EL (cell line): Measurements from ENCODE around the gene TP73.
"Not testable (repeated sequence)": the region's sequence is repeated elsewhere in the genome, so short reads cannot be mapped to it uniquely, and the experiment has no call there.

Source experiments
- DNase-seq: peaks from one replicate; pipeline ENCODE4 v3.0.0-alpha.2; 2016

TP73 gene

GRCh38 chr1:3746389-3746829, 94.1 kb downstream of the TP73 start:
- DNase-seq = no peak

- peak; percentile 73 for DNase-seq
Measured at GRCh38 chr1:3746830-3747521, 94.7 kb downstream of the TP73 start.

DNA sequence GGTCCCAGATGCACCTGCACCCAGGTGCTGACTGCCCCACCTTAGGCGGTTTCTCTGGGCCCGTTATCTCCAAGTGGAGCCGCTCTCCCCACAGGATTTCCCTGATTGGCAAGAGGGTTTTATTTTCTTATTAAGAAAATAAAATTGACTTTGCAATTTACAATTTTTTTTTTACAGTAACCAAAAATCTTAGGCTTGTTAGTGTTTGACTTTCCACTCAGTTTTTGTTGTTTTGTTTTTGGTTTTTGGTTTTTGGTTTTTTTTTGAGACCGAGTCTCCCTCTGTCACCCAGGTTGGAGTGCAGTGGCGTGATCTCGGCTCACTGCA, 95.2 kb downstream of the TP73 start:
- DNase-seq = no peak

DNA sequence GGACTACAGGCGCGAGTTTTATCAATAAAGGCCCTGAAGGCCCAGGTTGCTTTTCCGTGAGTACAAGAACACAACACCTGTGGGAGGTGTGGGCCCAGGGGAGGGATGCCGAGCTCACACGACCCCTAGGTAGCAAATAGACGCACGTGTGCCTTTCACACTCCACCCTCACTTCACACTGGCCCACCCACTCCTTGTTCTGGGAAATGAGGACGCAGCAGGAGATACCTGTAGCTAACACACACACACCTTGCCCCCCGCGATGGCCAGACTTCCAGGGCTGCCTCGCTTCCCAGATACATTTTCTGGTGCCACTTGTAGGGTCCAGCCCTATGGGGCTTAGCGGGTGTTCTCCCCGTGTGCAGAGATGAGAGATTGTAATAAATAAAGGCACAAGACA, 95.6 kb downstream of the TP73 start:
- DNase-seq = no peak

- not testable (repeated sequence) for DNase-seq
Measured at GRCh38 chr1:3748316-3748900, 96.1 kb downstream of the TP73 start.

DNA sequence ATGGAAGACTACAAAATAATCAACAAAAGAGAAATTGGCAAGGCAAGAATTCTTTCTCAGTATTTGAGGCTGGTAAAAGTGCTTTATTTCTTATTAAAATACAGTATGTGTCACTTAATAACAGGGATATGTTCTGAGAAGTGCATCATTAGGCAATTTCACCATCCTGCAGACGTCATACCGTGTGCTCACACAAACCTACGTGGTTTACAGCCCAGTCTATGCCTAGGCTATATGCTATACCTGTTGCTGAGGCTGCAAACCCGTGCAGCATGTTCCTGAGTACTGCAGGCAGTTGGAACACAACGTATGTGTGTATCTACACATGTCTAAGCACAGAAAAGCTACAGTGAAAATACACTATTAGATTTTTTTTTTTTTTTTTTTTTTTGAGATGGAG, 97.2 kb downstream of the TP73 start:
- no peak for DNase-seq

DNA sequence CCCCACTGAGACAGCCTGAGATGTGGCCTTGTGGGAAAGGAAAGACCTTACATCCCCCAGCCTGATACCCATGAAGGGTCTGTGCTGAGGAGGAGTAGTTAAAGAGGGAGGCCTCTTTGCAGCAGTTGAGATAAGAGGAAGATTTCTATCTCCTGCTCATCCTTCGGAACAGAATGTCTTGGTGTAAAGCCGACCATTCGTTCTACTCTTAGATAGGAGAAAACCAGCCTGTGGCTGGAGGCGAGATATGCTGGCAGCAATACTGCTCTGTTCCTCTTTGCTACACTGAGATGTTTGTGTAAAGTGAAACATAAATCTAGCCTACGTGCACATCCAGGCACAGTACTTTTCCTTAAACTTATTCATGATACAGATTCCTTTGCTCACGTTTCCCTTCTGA, 98.4 kb downstream of the TP73 start:
- no peak for DNase-seq

DNA sequence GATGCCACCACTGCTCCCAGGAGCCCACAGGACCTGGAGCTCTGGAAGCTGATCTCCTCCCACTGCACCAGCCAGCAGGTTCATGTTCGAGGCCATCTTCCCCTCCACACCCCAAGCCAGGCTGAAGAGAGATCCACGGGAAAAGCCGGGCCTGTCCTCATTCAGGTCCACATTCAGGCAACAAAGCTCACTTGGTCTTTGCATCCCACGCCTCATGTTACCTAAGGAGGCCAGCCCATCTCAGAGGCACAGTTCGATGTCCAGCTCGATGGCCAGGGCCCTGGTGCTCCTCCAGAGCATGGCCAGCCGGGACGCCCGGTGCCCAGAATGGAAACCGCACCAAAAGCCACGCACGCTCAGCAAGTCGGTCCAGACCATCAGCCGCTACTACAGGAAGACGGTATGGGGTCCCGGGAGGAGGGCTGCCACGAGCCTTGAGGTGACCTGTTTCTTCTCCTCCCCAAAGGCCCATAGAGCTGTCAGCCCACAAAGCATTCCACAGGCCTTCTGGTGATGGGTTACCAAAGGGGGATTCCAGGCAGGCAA, 100.2 kb downstream of the TP73 start, which contains the start of gene CCDC27:
Gene CCDC27, plus strand, starts transcription at position 51 of the 546 bp plus-strand sequence. Its CDS starts 32 bp downstream, at position 83.
- no peak for DNase-seq

DNA sequence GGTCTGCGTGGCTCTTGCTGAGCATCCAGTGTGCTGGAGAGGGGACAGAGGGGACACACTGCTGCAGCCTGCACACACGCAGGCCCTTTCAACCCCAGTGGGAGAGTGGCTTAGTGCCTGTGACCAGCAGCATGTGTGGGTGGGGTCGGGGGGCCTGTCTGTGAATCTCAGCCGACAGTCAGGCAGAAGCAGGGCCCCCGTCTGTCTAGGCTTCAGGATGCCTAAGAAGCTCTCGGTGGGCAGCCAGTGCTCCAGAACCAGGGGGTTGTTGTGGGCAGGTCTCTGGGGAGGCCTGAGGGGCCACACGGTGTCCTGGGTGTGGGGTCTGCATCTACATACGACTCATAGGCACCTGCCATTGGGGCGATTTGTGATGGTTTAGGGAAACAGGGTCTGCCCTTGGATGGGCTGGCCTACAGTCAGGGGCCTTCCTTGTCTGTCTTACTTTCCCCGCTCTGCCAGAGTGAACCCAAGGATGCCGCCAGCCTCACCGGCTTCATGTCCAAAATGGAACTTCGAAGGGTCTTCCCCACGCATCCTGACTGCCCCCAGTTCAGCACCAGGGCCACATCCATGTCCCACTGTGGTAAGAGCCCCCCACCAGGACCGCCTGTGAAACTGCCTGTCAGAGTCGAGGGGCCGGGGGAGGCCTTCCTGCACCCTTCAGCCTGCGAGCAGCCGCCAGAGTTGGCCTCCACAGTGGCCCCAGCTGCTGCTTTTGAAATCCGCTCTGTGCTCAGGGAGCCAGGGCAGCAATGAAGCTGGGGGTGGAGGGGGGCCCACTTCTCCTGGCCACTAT, 101.5 kb downstream of the TP73 start:
- no peak for DNase-seq

- DNase-seq = no peak
Measured at GRCh38 chr1:3756394-3756793, 104.1 kb downstream of the TP73 start.

- no peak for DNase-seq
Measured at GRCh38 chr1:3759164-3759563, 106.8 kb downstream of the TP73 start.

- no peak for DNase-seq
Measured at GRCh38 chr1:3759796-3760195, 107.5 kb downstream of the TP73 start.

DNA sequence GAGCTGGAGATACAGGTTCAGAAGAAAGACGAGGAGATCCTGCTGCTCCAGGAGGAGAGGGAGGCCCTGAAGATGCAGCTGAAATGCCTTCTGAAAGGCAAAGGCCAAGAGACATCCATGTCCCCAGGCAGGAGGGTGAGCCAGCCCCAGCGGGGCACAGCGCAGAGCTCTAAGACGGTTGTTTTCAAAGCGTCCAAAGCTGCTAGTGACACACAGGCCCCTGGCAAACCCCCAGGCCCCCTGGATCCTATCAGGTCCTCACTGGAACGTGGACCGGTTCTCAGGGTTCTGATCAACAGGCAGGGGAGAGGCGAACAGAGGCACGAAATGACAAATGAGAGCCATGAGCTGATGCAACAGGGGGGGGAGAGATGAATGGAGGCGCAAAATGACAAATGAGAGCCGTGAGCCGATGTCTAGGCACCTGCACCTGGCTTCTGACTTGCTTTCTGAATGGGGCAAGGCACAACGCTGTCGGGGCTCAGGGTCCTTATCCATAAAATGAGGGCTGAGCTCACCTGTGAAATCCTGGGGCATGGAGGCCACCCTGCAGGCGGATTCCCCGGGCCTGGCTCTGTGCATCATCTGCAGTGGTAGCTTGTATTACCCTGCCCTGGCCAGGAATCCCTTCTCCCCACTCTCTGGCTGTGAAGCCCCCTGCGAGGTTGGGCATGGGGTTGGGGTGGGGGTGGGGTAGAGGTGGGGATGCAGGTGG, 109.1 kb downstream of the TP73 start:
- DNase-seq = no peak

DNA sequence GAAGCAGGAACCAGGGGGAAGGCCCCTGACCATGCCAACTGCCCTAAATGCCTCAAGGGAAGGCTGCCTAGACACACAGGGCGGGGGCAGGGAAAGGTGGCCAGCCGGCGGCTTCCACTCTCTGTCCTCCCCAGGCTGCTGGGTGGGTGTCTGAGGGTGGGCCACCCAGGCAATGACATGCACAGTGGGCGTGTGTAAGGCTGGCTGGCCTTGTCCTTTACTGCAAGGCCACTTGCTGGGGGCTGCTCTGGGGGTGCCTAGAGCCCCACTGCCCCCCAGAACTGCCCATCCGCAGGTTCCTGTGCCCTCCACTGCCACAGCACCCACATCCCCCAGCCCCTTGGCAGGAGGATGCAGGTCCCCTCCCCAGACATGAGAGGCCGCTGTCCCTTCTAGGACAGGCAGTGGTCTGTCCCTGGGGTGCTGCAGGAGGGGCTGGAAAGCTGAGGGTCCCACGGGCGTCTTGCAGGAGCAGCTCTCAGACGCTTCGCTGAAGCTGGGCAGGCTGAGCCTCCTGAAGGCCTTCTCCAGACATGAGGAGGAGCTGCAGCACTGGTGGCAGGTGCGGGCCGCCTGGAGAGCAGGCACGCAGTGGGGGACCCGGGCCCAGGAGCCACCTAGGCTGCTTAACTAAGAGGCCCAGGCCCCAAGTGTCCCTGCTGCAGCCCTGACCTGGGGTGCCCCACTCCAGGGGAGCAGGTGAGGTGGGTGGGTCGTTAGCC, 110.0 kb downstream of the TP73 start:
- DNase-seq = no peak

GRCh38 chr1:3762873-3763228, 110.5 kb downstream of the TP73 start:
- DNase-seq = no peak

GRCh38 chr1:3763351-3764125, 111.2 kb downstream of the TP73 start:
- DNase-seq = no peak

DNA sequence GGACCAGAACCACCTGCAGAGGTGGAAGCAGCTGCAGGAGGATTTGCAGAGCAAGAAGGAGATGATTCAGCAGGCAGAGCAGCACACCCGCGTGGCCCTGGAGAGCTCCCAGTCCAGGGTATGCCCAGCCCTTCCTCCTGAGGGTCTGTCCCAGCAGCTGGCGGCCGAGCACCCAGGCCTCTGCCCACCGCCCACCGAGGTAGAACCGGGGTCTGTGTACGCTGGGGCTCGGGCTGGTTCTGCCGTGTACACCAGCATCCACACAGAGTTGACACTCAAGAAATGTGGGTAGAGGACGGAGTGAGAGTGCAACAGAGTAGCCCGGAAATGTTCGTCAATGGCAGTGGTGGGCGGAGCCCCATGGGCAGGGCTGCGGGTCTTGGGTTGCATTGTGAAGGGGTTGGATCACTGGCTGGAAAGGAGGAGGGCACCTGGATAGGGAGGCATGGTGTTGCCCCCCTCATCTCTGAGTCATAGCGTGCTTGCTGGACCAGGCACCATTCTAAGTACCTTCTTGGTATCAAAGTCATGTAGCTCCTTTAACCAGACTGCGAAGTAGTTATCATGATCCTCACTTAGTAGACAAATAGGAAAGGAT, 115.1 kb downstream of the TP73 start:
- DNase-seq = no peak

DNA sequence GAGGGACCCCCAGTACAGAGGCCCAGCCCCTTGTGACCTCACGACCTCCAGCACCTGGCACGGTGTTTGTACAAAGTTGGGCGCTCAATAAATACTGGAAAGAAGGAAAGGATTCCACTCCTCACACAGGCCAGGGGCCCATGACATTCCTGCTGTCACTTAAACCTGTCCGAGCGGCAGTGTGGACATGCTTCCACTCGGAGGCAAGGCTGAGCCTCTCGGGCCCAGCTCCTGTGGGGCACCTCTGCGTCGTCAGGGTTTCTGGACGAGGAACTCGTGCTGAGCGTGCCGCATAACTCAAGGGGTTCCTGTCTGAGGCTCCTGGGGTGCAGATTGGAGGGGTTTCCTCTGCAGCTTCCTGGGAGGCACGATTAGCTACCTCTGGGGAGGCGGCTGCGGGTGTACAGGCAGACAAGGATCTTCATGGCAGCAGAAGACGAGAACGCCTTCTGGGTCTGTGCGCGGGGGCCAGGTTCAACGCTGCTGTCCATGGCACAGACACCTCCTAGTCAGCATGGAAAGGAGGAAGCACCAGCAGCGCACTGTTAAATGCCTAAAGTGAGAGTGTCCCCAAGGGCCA, 116.6 kb downstream of the TP73 start:
- no peak for DNase-seq

- no peak for DNase-seq
Measured at GRCh38 chr1:3770047-3770765, 117.9 kb downstream of the TP73 start.
